ENCODE data around the gene PRR15L. TPM values are rescaled to one million over a fixed set of nuclear protein-coding genes. Genes with fewer than 3 reads are reported as not detected.

The PRR15L gene
- total RNA-seq, 1 donor from 2014 or later = 2.2 TPM

- intact Hi-C loops (cut with DNase I) = no loop called here
- no peak for TF ChIP-seq POLR2A (IDR thresholded peaks at IDR 0.05)
- no peak for TF ChIP-seq POLR2AphosphoS5 (IDR thresholded peaks at IDR 0.05; ENCODE audit: insufficient read depth in 1 of 2, low read depth in 1 of 2)
- TF ChIP-seq CTCF (IDR thresholded peaks at IDR 0.05) = no peak
- no peaks in the 10 kb centered on the region for H3K9me3 ChIP-seq
- no peak overlapping the region for H3K4me3 ChIP-seq
- peaks cover 3 to 17% of the 10 kb centered on the region in 2 donors for H3K36me3 ChIP-seq
- H3K27me3 ChIP-seq = no peaks in the 10 kb centered on the region
- no peaks in the 10 kb centered on the region for H3K4me1 ChIP-seq
- no peak overlapping the region for H3K27ac ChIP-seq
- DNase-seq (ENCODE audit: extremely low spot score in 2 of 2) = no peak
These were observed 25.8 kb downstream of the PRR15L start for GRCh38 chr17:47931848-47932247.

GRCh38 chr17:47929218-47930000 is 28.3 kb downstream of the PRR15L start:
- Histone ChIP-seq H3K4me3 (no peak overlapping the region), H3K9me3 (no peaks in the 10 kb centered on the region), H3K4me1 (no peaks in the 10 kb centered on the region), H3K27me3 (no peaks in the 10 kb centered on the region), H3K27ac (no peak overlapping the region), H3K36me3 (peaks cover 3 to 40% of the 10 kb centered on the region in 2 donors)
- DNase-seq (ENCODE audit: extremely low spot score in 2 of 2) = no peak
- intact Hi-C loops (cut with DNase I) = no loop called here
- TF ChIP-seq POLR2AphosphoS5 (IDR thresholded peaks at IDR 0.05; ENCODE audit: insufficient read depth in 1 of 2, low read depth in 1 of 2) (no peak), CTCF (IDR thresholded peaks at IDR 0.05) (no peak), POLR2A (IDR thresholded peaks at IDR 0.05) (no peak)

- Histone ChIP-seq H3K36me3 (peaks cover 3 to 48% of the 10 kb centered on the region in 2 donors), H3K4me1 (no peaks in the 10 kb centered on the region), H3K27ac (no peak overlapping the region), H3K4me3 (no peak overlapping the region), H3K27me3 (no peaks in the 10 kb centered on the region), H3K9me3 (no peaks in the 10 kb centered on the region)
- DNase-seq (ENCODE audit: extremely low spot score in 2 of 2) = no peak
- TF ChIP-seq POLR2AphosphoS5 (IDR thresholded peaks at IDR 0.05; ENCODE audit: insufficient read depth in 1 of 2, low read depth in 1 of 2) = no peak
- TF ChIP-seq POLR2A (IDR thresholded peaks at IDR 0.05) = no peak
- no peak for TF ChIP-seq CTCF (IDR thresholded peaks at IDR 0.05)
- intact Hi-C loops (cut with DNase I) = no loop called here
These were observed 29.3 kb downstream of the PRR15L start for GRCh38 chr17:47928415-47928814.

- DNase-seq (ENCODE audit: extremely low spot score in 2 of 2) = no peak
- TF ChIP-seq CTCF (IDR thresholded peaks at IDR 0.05) = no peak
- TF ChIP-seq POLR2A (IDR thresholded peaks at IDR 0.05) = no peak
- no peak for TF ChIP-seq POLR2AphosphoS5 (IDR thresholded peaks at IDR 0.05; ENCODE audit: insufficient read depth in 1 of 2, low read depth in 1 of 2)
- Histone ChIP-seq H3K4me3 (no peak overlapping the region), H3K36me3 (peaks cover 3 to 53% of the 10 kb centered on the region in 2 donors), H3K27me3 (no peaks in the 10 kb centered on the region), H3K9me3 (no peaks in the 10 kb centered on the region), H3K4me1 (no peaks in the 10 kb centered on the region), H3K27ac (no peak overlapping the region)
- intact Hi-C loops (cut with DNase I) = no loop called here
These were observed 29.8 kb downstream of the PRR15L start for GRCh38 chr17:47927821-47928400.

- Histone ChIP-seq H3K4me3 (no peak overlapping the region), H3K36me3 (peaks cover 3 to 56% of the 10 kb centered on the region in 2 donors), H3K4me1 (no peaks in the 10 kb centered on the region), H3K27ac (no peak overlapping the region), H3K9me3 (no peaks in the 10 kb centered on the region), H3K27me3 (no peaks in the 10 kb centered on the region)
- no peak for TF ChIP-seq POLR2A (IDR thresholded peaks at IDR 0.05)
- TF ChIP-seq POLR2AphosphoS5 (IDR thresholded peaks at IDR 0.05; ENCODE audit: insufficient read depth in 1 of 2, low read depth in 1 of 2) = no peak
- TF ChIP-seq CTCF (IDR thresholded peaks at IDR 0.05) = no peak
- intact Hi-C loops (cut with DNase I) = no loop called here
- no peak for DNase-seq (ENCODE audit: extremely low spot score in 2 of 2)
These were observed 32.0 kb downstream of the PRR15L start for GRCh38 chr17:47925678-47925988.
